AG08396 (cell line): ENCODE measurements around the gene NCBP3.

Experiments used
- DNase-seq: peaks from one replicate; pipeline ENCODE4 v3.0.0; 2012; ENCODE audit warnings: low spot score, mixed read lengths

Gene NCBP3

GRCh38 chr17:3754458-3755334 is 91.3 kb downstream of the NCBP3 start:
- DNase-seq: no peak

GRCh38 chr17:3754066-3754457 is 92.0 kb downstream of the NCBP3 start:
- DNase-seq: no peak

GRCh38 chr17:3753624-3754023 is 92.4 kb downstream of the NCBP3 start:
- DNase-seq: no peak
